Esophagus mucosa (tissue), 1 donor: ENCODE measurements around the gene CNPPD1. TPM values are rescaled to one million over a fixed set of nuclear protein-coding genes. Genes with fewer than 3 reads are reported as not detected.
A peak's percentile ranks its signal among the peaks of the same experiment; 100 is the strongest.

Source experiments
- ATAC-seq: fragments of 200-7000 bp; cut with Tn5 transposase; one replicate; pipeline ENCODE4 v1.9.1; 2020
- total RNA-seq: library from RNA; stranded (reverse); gene quantifications from one replicate; pipeline ENCODE4 v1.2.4, GENCODE V29; 2023
- donor health status: DM: yes; HTN: yes; CAD: no.

CNPPD1 gene
- total RNA-seq, 1 donor from 2014 or later, result 49.3 TPM

GRCh38 chr2:219179601-219180465 is 3.1 kb upstream of the CNPPD1 start:
- no peak for ATAC-seq

GRCh38 chr2:219178377-219179175 is 1.9 kb upstream of the CNPPD1 start:
- ATAC-seq, result peak; percentile 11

- peak; percentile 86 for ATAC-seq
Observed at GRCh38 chr2:219177552-219178376, 1.0 kb upstream of the CNPPD1 start, which contains the start of gene RETREG2. Gene RETREG2, plus strand, starts transcription at chr2:219178275. Its CDS starts 78 bp downstream, at chr2:219178353.

- peak; percentile 32 for ATAC-seq
Observed at GRCh38 chr2:219175928-219176817, 552 bp downstream of the CNPPD1 start.

GRCh38 chr2:219175486-219175885 is 1.2 kb downstream of the CNPPD1 start:
- no peak for ATAC-seq

- no peak for ATAC-seq
Observed at GRCh38 chr2:219174801-219175200, 1.9 kb downstream of the CNPPD1 start.

GRCh38 chr2:219174146-219174545 is 2.6 kb downstream of the CNPPD1 start:
- no peak for ATAC-seq

- ATAC-seq, result no peak
Observed at GRCh38 chr2:219173176-219173575, 3.5 kb downstream of the CNPPD1 start.

GRCh38 chr2:219172231-219173154 is 4.2 kb downstream of the CNPPD1 start:
- ATAC-seq, result no peak

- ATAC-seq, result peak; percentile 27
Observed at GRCh38 chr2:219171231-219171651, 5.5 kb downstream of the CNPPD1 start.

GRCh38 chr2:219169930-219170654 is 6.6 kb downstream of the CNPPD1 start, which contains the start of gene SLC23A3:
Gene SLC23A3, minus strand, starts transcription at chr2:219170029. Its CDS starts 45 bp downstream, at chr2:219169984.
- ATAC-seq, result no peak

GRCh38 chr2:219168932-219169331 is 7.8 kb downstream of the CNPPD1 start:
- ATAC-seq, result peak; percentile 14

GRCh38 chr2:219168526-219168925 is 8.2 kb downstream of the CNPPD1 start:
- ATAC-seq, result no peak

GRCh38 chr2:219167997-219168396 is 8.7 kb downstream of the CNPPD1 start:
- ATAC-seq, result no peak

- no peak for ATAC-seq
Observed at GRCh38 chr2:219165058-219165911, 11.4 kb downstream of the CNPPD1 start.

- no peak for ATAC-seq
Observed at GRCh38 chr2:219163156-219163555, 13.6 kb downstream of the CNPPD1 start.

GRCh38 chr2:219161097-219161496 is 15.6 kb downstream of the CNPPD1 start:
- no peak for ATAC-seq
